Tibial nerve (tissue), 4 donors: Measurements from ENCODE around the gene BMP4. TPM values are rescaled to one million over a fixed set of nuclear protein-coding genes. Genes with fewer than 3 reads are reported as not detected.

Source experiments
- DNase-seq, 2 donors: peaks; one replicate each; pipeline ENCODE4 v3.0.0-alpha.2; 2019; ENCODE audit warnings: low spot score in 2 of 2
- H3K27ac ChIP-seq, 4 donors: fragments of 200-600 bp; sonication (generic) in 3 of 4; one replicate each; pipeline ENCODE4 v1.5.1; 2017 to 2019; ENCODE audit warnings: mild to moderate bottlenecking in 1 of 4
- H3K27me3 ChIP-seq, 2 donors: fragments of 200-600 bp; sonication (generic) in 1 of 2; one replicate each; pipeline versions ENCODE4 v1.5.1 to v1.6.0; 2017 to 2019
- H3K36me3 ChIP-seq, 3 donors: fragments of 200-600 bp; sonication (generic); one replicate each; pipeline ENCODE4 v1.5.1; 2018 to 2019
- H3K4me1 ChIP-seq, 4 donors: fragments of 200-600 bp; sonication (generic) in 3 of 4; one replicate each; pipeline ENCODE4 v1.5.1; 2017 to 2019
- H3K4me3 ChIP-seq, 4 donors: fragments of 200-600 bp; sonication (generic) in 3 of 4; one replicate each; pipeline ENCODE4 v1.5.1; 2017 to 2019; ENCODE audit warnings: mild to moderate bottlenecking in 1 of 4, moderate library complexity in 1 of 4
- H3K9me3 ChIP-seq, 4 donors: fragments of 200-600 bp; sonication (generic) in 3 of 4; one replicate each; pipeline ENCODE4 v1.5.1; 2017 to 2019
- CTCF ChIP-seq, 5 experiments: fragments of 200-600 bp in 3 of 5; fragments of 450-650 bp in 2 of 5; sonication (generic) in 3 of 5; IDR thresholded peaks; one replicate each; pipeline ENCODE4 v1.5.1; 2016 to 2019; ENCODE audit warnings: antibody characterized with exemption in 5 of 5, mild to moderate bottlenecking in 3 of 5, moderate library complexity in 2 of 5
- EP300 ChIP-seq, 2 donors: sonication (generic); formaldehyde crosslinking; IDR thresholded peaks; one replicate each; pipeline ENCODE4 v1.6.1; 2017; ENCODE audit warnings: antibody characterized with exemption in 2 of 2, mild to moderate bottlenecking in 1 of 2
- POLR2A ChIP-seq, 2 donors: fragments of 450-650 bp; IDR thresholded peaks; one replicate each; pipeline ENCODE4 v1.6.1; 2017; ENCODE audit warnings: antibody characterized with exemption in 2 of 2, mild to moderate bottlenecking in 2 of 2, moderate library complexity in 2 of 2
- WGBS, 2 donors: methylation state at CpG; one replicate each; pipeline ENCODE4 v1.1.5; 2018; 5-methylcytosine and 5-hydroxymethylcytosine counted together
- total RNA-seq, 4 donors: library from RNA; depleted of rRNA; stranded (reverse); fragments of >200 nt; gene quantifications; one replicate each; pipeline ENCODE4 v1.1.0, GENCODE V29; 2016

Gene BMP4
- total RNA-seq, 4 donors from 2014 or later, result 5.1 to 21.6 (median 14.8) TPM

GRCh38 chr14:53953002-53953827 lies 3.4 kb downstream of the BMP4 start:
- Histone ChIP-seq H3K4me1 (peaks cover 0 to 68% (median 15%) of the 10 kb centered on the region in 4 donors), H3K36me3 (peaks cover 0 to 10% (median 0%) of the 10 kb centered on the region in 3 donors)

GRCh38 chr14:53952533-53952932 lies 4.1 kb downstream of the BMP4 start:
- Histone ChIP-seq H3K27me3 (peaks cover 0 to 62% of the 10 kb centered on the region in 2 donors), H3K9me3 (no peaks in the 10 kb centered on the region), H3K4me3 (peak overlapping the region; percentile 43 to 65 (median 52)), H3K27ac (peak overlapping the region in 2 of 4 donors; percentile 78 to 87), H3K36me3 (peaks cover 0 to 10% (median 0%) of the 10 kb centered on the region in 3 donors), H3K4me1 (peaks cover 0 to 68% (median 15%) of the 10 kb centered on the region in 4 donors)
- WGBS, 2 donors, result 12 to 19% methylated on average over 10 of the region's 10 CpGs
- DNase-seq, result peak in 1 of 2 donors; percentile 48
- TF ChIP-seq POLR2A (IDR thresholded peaks at IDR 0.05) (no peak), EP300 (IDR thresholded peaks at IDR 0.05) (no peak), CTCF (IDR thresholded peaks at IDR 0.05) (no peak)

More at GRCh38 chr14:53953002-53953827, 3.4 kb downstream of the BMP4 start:
- Histone ChIP-seq H3K27ac (peak overlapping the region; percentile 39 to 87 (median 82)), H3K9me3 (no peaks in the 10 kb centered on the region), H3K4me3 (peak overlapping the region; percentile 43 to 65 (median 58)), H3K27me3 (peaks cover 0 to 58% of the 10 kb centered on the region in 2 donors)
- TF ChIP-seq POLR2A (IDR thresholded peaks at IDR 0.05), result peak; percentile 76 to 89
- TF ChIP-seq CTCF (IDR thresholded peaks at IDR 0.05), result no peak
- TF ChIP-seq EP300 (IDR thresholded peaks at IDR 0.05), result peak in 1 of 2 donors; percentile 64
- WGBS, 2 donors, result 2 to 3% methylated on average over 32 to 45 of the region's 72 CpGs
- DNase-seq, result peak; percentile 78 to 80

- DNase-seq, result no peak
- peaks cover 0 to 64% of the 10 kb centered on the region in 2 donors for H3K27me3 ChIP-seq
- TF ChIP-seq POLR2A (IDR thresholded peaks at IDR 0.05), result no peak
- no peak for TF ChIP-seq CTCF (IDR thresholded peaks at IDR 0.05)
- TF ChIP-seq EP300 (IDR thresholded peaks at IDR 0.05), result no peak
- H3K4me3 ChIP-seq, result peak overlapping the region; percentile 43 to 65 (median 52)
- H3K36me3 ChIP-seq, result peaks cover 0 to 10% (median 0%) of the 10 kb centered on the region in 3 donors
- H3K4me1 ChIP-seq, result peaks cover 0 to 67% (median 13%) of the 10 kb centered on the region in 4 donors
- H3K27ac ChIP-seq, result peak overlapping the region in 1 of 4 donors; percentile 87
- no peaks in the 10 kb centered on the region for H3K9me3 ChIP-seq
- WGBS, 2 donors, result 22 to 39% methylated on average over 26 to 32 of the region's 32 CpGs
These were observed 4.9 kb downstream of the BMP4 start for GRCh38 chr14:53951627-53952303.

GRCh38 chr14:53951243-53951626 lies 5.4 kb downstream of the BMP4 start:
- no peak overlapping the region for H3K27ac ChIP-seq
- peaks cover 0 to 63% of the 10 kb centered on the region in 2 donors for H3K27me3 ChIP-seq
- peaks cover 0 to 67% (median 10%) of the 10 kb centered on the region in 4 donors for H3K4me1 ChIP-seq
- H3K4me3 ChIP-seq, result peak overlapping the region in 3 of 4 donors; percentile 51 to 65 (median 54)
- no peak for DNase-seq
- H3K36me3 ChIP-seq, result peaks cover 0 to 10% (median 0%) of the 10 kb centered on the region in 3 donors
- TF ChIP-seq CTCF (IDR thresholded peaks at IDR 0.05) (no peak), POLR2A (IDR thresholded peaks at IDR 0.05) (no peak), EP300 (IDR thresholded peaks at IDR 0.05) (no peak)
- 35 to 39% methylated on average over 6 of the region's 6 CpGs for WGBS, 2 donors
- H3K9me3 ChIP-seq, result no peaks in the 10 kb centered on the region
